H1 (cell line): ENCODE results near the gene COL4A1. TPM values are rescaled to one million over a fixed set of nuclear protein-coding genes. Genes with fewer than 3 reads are reported as not detected.

Source experiments
- CTCF ChIA-PET: fragments of 300-600 bp; sonication (Branson Sonifier 250); formaldehyde crosslinking; loops from one replicate; lab custom pipeline; 2021; ENCODE audit not compliant: partially characterized antibody; lab: Charles Lee
- POLR2A ChIA-PET: fragments of 300-600 bp; sonication (Branson Sonifier 250); formaldehyde crosslinking; loops from one replicate; lab custom pipeline; 2021; ENCODE audit warnings: inconsistent platforms; ENCODE audit not compliant: partially characterized antibody; lab: Charles Lee
- DNase-seq, 2 experiments: peaks; one replicate each; pipeline versions ENCODE4 v3.0.0 to v3.0.0-alpha.2; 2010 to 2022; ENCODE audit warnings: low spot score in 2 of 2, low read depth in 1 of 2, mixed read lengths in 1 of 2
- FAIRE-seq: peaks from 2 replicates; lab custom pipeline; 2011; peaks lifted over from hg19 to GRCh38; lab: Jason Lieb, UNC
- H2AFZ ChIP-seq: 2 replicates; pipeline ENCODE4 v1.8.1; 2012; ENCODE audit warnings: low read length, inconsistent platforms
- H2AK5ac ChIP-seq: 2 replicates; pipeline ENCODE4 v1.6.1; 2013; ENCODE audit warnings: low read depth, low read length
- H2BK120ac ChIP-seq: replicated peaks from 2 replicates; pipeline ENCODE3; 2013; ENCODE audit warnings: low read depth, low read length, inconsistent platforms
- H2BK12ac ChIP-seq: 2 replicates; pipeline ENCODE4 v1.6.1; 2013; ENCODE audit warnings: low read depth, low read length
- H2BK15ac ChIP-seq: 2 replicates; pipeline ENCODE4 v1.6.1; 2013; ENCODE audit warnings: low read length
- H2BK20ac ChIP-seq: 2 replicates; pipeline ENCODE4 v1.6.1; 2013; ENCODE audit warnings: low read length
- H2BK5ac ChIP-seq: 2 replicates; pipeline ENCODE4 v1.6.1; 2013; ENCODE audit warnings: low read depth, low read length
- H3K14ac ChIP-seq: 2 replicates; pipeline ENCODE4 v1.6.1; 2013; ENCODE audit warnings: inconsistent platforms; ENCODE audit not compliant: insufficient read length
- H3K18ac ChIP-seq: 2 replicates; pipeline ENCODE4 v1.6.1; 2013; ENCODE audit warnings: low read length; ENCODE audit errors: extremely low read depth
- H3K23ac ChIP-seq: 2 replicates; pipeline ENCODE4 v1.6.1; 2013; ENCODE audit warnings: inconsistent platforms; ENCODE audit not compliant: insufficient read length
- H3K23me2 ChIP-seq: 2 replicates; pipeline ENCODE4 v1.6.1; 2013; ENCODE audit warnings: low read depth, low read length
- H3K27ac ChIP-seq: 2 replicates; pipeline ENCODE4 v1.6.1; 2011; ENCODE audit warnings: low read depth, low read length, inconsistent platforms
- H3K27me3 ChIP-seq, 4 experiments: replicated peaks in 1 of 4; 1 replicate in 1 of 4; 2 replicates in 3 of 4; pipeline versions ENCODE4 v1.6.1 to v1.8.1; 2011 to 2013; ENCODE audit warnings: low read length in 3 of 4, mild to moderate bottlenecking in 3 of 4, inconsistent platforms in 2 of 4, mixed read lengths in 2 of 4, moderate library complexity in 1 of 4; ENCODE audit not compliant: control insufficient read depth in 3 of 4, insufficient read depth in 3 of 4; ENCODE audit errors: extremely low read depth in 1 of 4
- H3K36me3 ChIP-seq, 4 experiments: 2 replicates each; pipeline versions ENCODE4 v1.6.1 to v1.8.1; 2011 to 2013; ENCODE audit warnings: mild to moderate bottlenecking in 4 of 4, low read length in 3 of 4, moderate library complexity in 2 of 4, control low read depth in 1 of 4, inconsistent platforms in 1 of 4; ENCODE audit not compliant: insufficient read depth in 4 of 4, control insufficient read depth in 2 of 4
- H3K4ac ChIP-seq: replicated peaks from 2 replicates; pipeline ENCODE3; 2013; ENCODE audit warnings: low read length, low read depth, mixed read lengths, inconsistent platforms; ENCODE audit not compliant: insufficient read length
- H3K4me1 ChIP-seq, 4 experiments: replicated peaks in 1 of 4; 1 replicate in 1 of 4; 2 replicates in 3 of 4; pipeline versions ENCODE4 v1.6.1 to v1.8.1; 2011 to 2013; ENCODE audit warnings: low read length in 3 of 4, inconsistent platforms in 2 of 4, mixed read lengths in 1 of 4; ENCODE audit not compliant: insufficient read depth in 4 of 4, control insufficient read depth in 3 of 4
- H3K4me2 ChIP-seq, 2 experiments: 2 replicates each; pipeline versions ENCODE4 v1.6.1 to v1.8.1; 2011 to 2013; ENCODE audit warnings: low read depth in 2 of 2, low read length in 2 of 2, control low read depth in 1 of 2, inconsistent platforms in 1 of 2, mild to moderate bottlenecking in 1 of 2; ENCODE audit not compliant: insufficient read depth in 1 of 2
- H3K4me3 ChIP-seq, 4 experiments: fragments of 200-600, 300-600 bp in 1 of 4; sonication (generic), shearing (Covaris generic), sonication (Bioruptor Twin) in 1 of 4; 2 replicates each; pipeline versions ENCODE4 v1.5.1 to v1.8.1; 2011 to 2016; ENCODE audit warnings: low read length in 4 of 4, low read depth in 3 of 4, control low read depth in 2 of 4, inconsistent platforms in 2 of 4, mild to moderate bottlenecking in 2 of 4, mixed read lengths in 1 of 4, moderate library complexity in 1 of 4; ENCODE audit not compliant: insufficient read depth in 2 of 4; ENCODE audit errors: extremely low read depth in 1 of 4
- H3K56ac ChIP-seq: replicated peaks from 2 replicates; pipeline ENCODE3; 2013; ENCODE audit warnings: low read depth, mild to moderate bottlenecking, mixed read lengths, low read length, inconsistent platforms; ENCODE audit not compliant: insufficient read length
- H3K79me1 ChIP-seq: 2 replicates; pipeline ENCODE4 v1.6.1; 2013; ENCODE audit warnings: low read depth, low read length, control low read depth
- H3K79me2 ChIP-seq, 2 experiments: 2 replicates each; pipeline versions ENCODE4 v1.6.1 to v1.8.1; 2012 to 2013; ENCODE audit warnings: low read length in 2 of 2, mild to moderate bottlenecking in 2 of 2, inconsistent platforms in 1 of 2; ENCODE audit not compliant: insufficient read depth in 2 of 2, control insufficient read depth in 1 of 2
- H3K9ac ChIP-seq, 4 experiments: replicated peaks in 1 of 4; 1 replicate in 1 of 4; 2 replicates in 3 of 4; pipeline versions ENCODE4 v1.6.1 to v1.8.1; 2011 to 2013; ENCODE audit warnings: low read depth in 3 of 4, low read length in 3 of 4, control low read depth in 2 of 4, mild to moderate bottlenecking in 2 of 4, moderate library complexity in 2 of 4, inconsistent platforms in 1 of 4; ENCODE audit errors: extremely low read depth in 1 of 4
- H3K9me3 ChIP-seq, 2 experiments: 2 replicates each; pipeline versions ENCODE4 v1.6.1 to v1.8.1; 2012 to 2013; ENCODE audit warnings: mild to moderate bottlenecking in 2 of 2, moderate library complexity in 2 of 2, control low read depth in 1 of 2, inconsistent platforms in 1 of 2, low read depth in 1 of 2, low read length in 1 of 2, mixed read lengths in 1 of 2; ENCODE audit not compliant: insufficient read depth in 2 of 2
- H4K20me1 ChIP-seq, 2 experiments: replicated peaks in 1 of 2; 2 replicates each; pipeline versions ENCODE3 to v1.8.1; 2011 to 2013; ENCODE audit warnings: inconsistent platforms in 2 of 2, low read length in 2 of 2, mild to moderate bottlenecking in 1 of 2; ENCODE audit not compliant: insufficient read depth in 2 of 2, control insufficient read depth in 1 of 2
- H4K5ac ChIP-seq: 2 replicates; pipeline ENCODE4 v1.6.1; 2013; ENCODE audit warnings: low read length, low read depth, mixed read lengths, inconsistent platforms; ENCODE audit not compliant: insufficient read length
- H4K8ac ChIP-seq: 2 replicates; pipeline ENCODE4 v1.8.0; 2013; ENCODE audit warnings: mild to moderate bottlenecking, moderate library complexity, low read length, inconsistent platforms; ENCODE audit not compliant: insufficient read depth; ENCODE audit errors: extremely low read depth
- H4K91ac ChIP-seq: replicated peaks from 2 replicates; pipeline ENCODE3; 2013; ENCODE audit warnings: low read length, mixed read lengths, inconsistent platforms; ENCODE audit not compliant: insufficient read length
- GABPA ChIP-seq: IDR thresholded peaks from 2 replicates; pipeline ENCODE4 v1.6.1; 2011; ENCODE audit warnings: mild to moderate bottlenecking, low read length, moderate library complexity, borderline replicate concordance; ENCODE audit not compliant: insufficient read depth
- JUN ChIP-seq: IDR thresholded peaks from 2 replicates; pipeline ENCODE4 v1.6.1; 2011; ENCODE audit warnings: low read depth, mild to moderate bottlenecking, improper control_type of control experiment, low read length
- POLR2A ChIP-seq, 2 experiments: IDR thresholded peaks; 1 replicate in 1 of 2; 2 replicates in 1 of 2; pipeline ENCODE4 v1.6.1; 2011; ENCODE audit warnings: low read depth in 2 of 2, low read length in 2 of 2, mild to moderate bottlenecking in 2 of 2; ENCODE audit errors: control extremely low read depth in 1 of 2
- SP1 ChIP-seq: IDR thresholded peaks from 2 replicates; pipeline ENCODE4 v1.6.1; 2011; ENCODE audit warnings: low read depth, low read length
- SP4 ChIP-seq: IDR thresholded peaks from 2 replicates; pipeline ENCODE4 v1.6.1; 2012; ENCODE audit warnings: low read length, inconsistent platforms
- SUZ12 ChIP-seq: fragments of 200-600 bp; sonication (generic); IDR thresholded peaks from 2 replicates; pipeline ENCODE4 v1.6.1; 2012; ENCODE audit warnings: mild to moderate bottlenecking, inconsistent platforms, low read length, moderate library complexity, mixed read lengths
- WGBS, 2 experiments: shearing (Covaris generic) in 1 of 2; methylation state at CpG; one replicate each; pipeline versions ENCODE4 v1.1.6 to v1.1.7; 2013 to 2015; ENCODE audit warnings: low lambda C conversion rate in 2 of 2, mixed read lengths in 2 of 2, inconsistent platforms in 1 of 2, low coverage in 1 of 2, missing lambda C conversion rate in 1 of 2; ENCODE audit not compliant: insufficient replicate concordance in 2 of 2, insufficient coverage in 1 of 2, insufficient read length in 1 of 2; ENCODE audit errors: extremely low coverage in 1 of 2, missing lambda C conversion rate in 1 of 2; 5-methylcytosine and 5-hydroxymethylcytosine counted together
- polyA plus RNA-seq, 7 experiments: library from polyadenylated mRNA; depleted of rRNA in 3 of 7; stranded (reverse) in 5 of 7; unstranded in 2 of 7; fragments of >200 nt in 5 of 7; fragments of 200-250 nt in 2 of 7; gene quantifications; 1 replicate in 5 of 7; 2 replicates in 1 of 7; 4 replicates in 1 of 7; pipeline versions ENCODE4 v1.2.1 to v1.2.3, GENCODE V29; 2011 to 2013; ENCODE audit warnings: missing spikeins in 2 of 7, mixed read lengths in 2 of 7
- total RNA-seq: library from RNA; stranded (reverse); fragmentation: NEBNext Ultra II Directional; extraction: Animal tissue kit (Norgen Biotek cat#: 25700); gene quantifications from 2 replicates; pipeline ENCODE4 v1.2.1, GENCODE V29; 2021

Gene COL4A1
- total and polyA plus RNA-seq, 2 of the 8 experiments (the other 6 are each of a cell fraction or from before 2014, with no cell fraction given): 30.7 to 82.0 TPM

DNA sequence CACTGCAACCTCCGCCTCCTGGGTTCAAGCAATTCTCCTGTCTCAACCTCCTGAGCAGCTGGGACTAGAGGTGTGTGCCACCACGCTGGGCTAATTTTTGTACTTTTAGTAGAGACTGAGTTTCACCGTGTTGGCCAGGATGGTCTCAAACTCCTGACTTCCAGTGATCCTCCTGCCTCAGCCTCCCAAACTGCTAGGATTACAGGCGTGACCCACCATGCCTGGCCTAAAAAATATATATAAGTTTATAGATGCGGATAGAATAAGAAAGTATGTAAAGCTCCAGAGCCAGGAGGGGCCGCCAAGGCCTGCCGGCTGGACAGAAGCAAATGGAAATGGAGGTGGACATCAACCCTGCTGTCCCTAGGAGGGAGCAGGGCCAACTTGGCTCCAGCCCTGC is 66.0 kb downstream of the COL4A1 start:
- Histone ChIP-seq H2BK15ac (no peak overlapping the region), H3K23me2 (no peaks in the 10 kb centered on the region), H3K4me3 (no peak overlapping the region), H2AFZ (no peak overlapping the region), H3K79me2 (no peaks in the 10 kb centered on the region), H4K8ac (no peak overlapping the region), H3K56ac (no peak overlapping the region), H2BK5ac (no peak overlapping the region), H3K79me1 (no peaks in the 10 kb centered on the region; the same call in 1 of the 2 replicates), H3K36me3 (no peaks in the 10 kb centered on the region), H3K4ac (no peak overlapping the region), H3K18ac (no peak overlapping the region), H3K23ac (no peak overlapping the region), H3K27me3 (no peaks in the 10 kb centered on the region), H3K9ac (no peak overlapping the region), H2BK20ac (no peak overlapping the region), H4K91ac (no peak overlapping the region), H3K9me3 (no peaks in the 10 kb centered on the region), H4K20me1 (peaks cover 0 to 3% of the 10 kb centered on the region in 2 experiments), H4K5ac (no peak overlapping the region), H2AK5ac (no peak overlapping the region), H3K27ac (no peak overlapping the region), H3K4me2 (no peak overlapping the region), H2BK12ac (no peak overlapping the region), H2BK120ac (no peak overlapping the region), H3K14ac (no peak overlapping the region), H3K4me1 (peaks cover 0 to 9% (median 2%) of the 10 kb centered on the region in 4 experiments; a peak in 2 of 7 replicates)
- POLR2A ChIA-PET: no interaction called here
- FAIRE-seq: no peak
- TF ChIP-seq SUZ12 (no peak), POLR2A (IDR thresholded peaks at IDR 0.05; ENCODE audit: control extremely low read depth in 1 of 2, low read depth in 2 of 2, low read length in 2 of 2) (no peak), GABPA (no peak), JUN (no peak), SP4 (no peak), SP1 (no peak)
- WGBS, 2 experiments: 96% methylated on average over 7 of the region's 7 CpGs; no CpG with 5 or more reads in 1 of the 2 experiments
- CTCF ChIA-PET: interaction anchor here (4.2 to 7.7 kb wide), 2 partner anchors 8 to 20 kb away, joined by 24 to 29 read pairs; no protein-coding TSS in a partner anchor
- no peak for DNase-seq
